ENCODE results near the gene NRXN3. TPM values are rescaled to one million over a fixed set of nuclear protein-coding genes. Genes with fewer than 3 reads are reported as not detected.

Gene NRXN3
- total RNA-seq, 1 donor from 2014 or later: 5.9 TPM

GRCh38 chr14:79051742-79052141 is 881.6 kb downstream of the NRXN3 start:
- Histone ChIP-seq H3K4me2 (no peak overlapping the region), H3K4me3 (no peak overlapping the region), H3K79me2 (ENCODE audit: low read depth) (no peaks in the 10 kb centered on the region), H3F3A (ENCODE audit: low read depth) (no peaks in the 10 kb centered on the region), H3K27me3 (no peaks in the 10 kb centered on the region), H3K27ac (no peak overlapping the region), H3K36me3 (no peaks in the 10 kb centered on the region), H3K9me3 (ENCODE audit: low read depth) (no peaks in the 10 kb centered on the region), H3K4me1 (peaks cover 5% of the 10 kb centered on the region), H4K20me1 (ENCODE audit: low read depth) (no peaks in the 10 kb centered on the region), H3K9ac (no peak overlapping the region), H2AFZ (replicated peaks) (no peak overlapping the region)
- no peak for DNase-seq (ENCODE audit: low spot score)
- H3K9me3 Mint-ChIP-seq: no peaks in the 10 kb centered on the region
- H3K4me3 Mint-ChIP-seq: no peak overlapping the region
- no peaks in the 10 kb centered on the region for H3K27me3 Mint-ChIP-seq (ENCODE audit: insufficient read depth, low read depth)
- H3K36me3 Mint-ChIP-seq: no peaks in the 10 kb centered on the region
- H3K4me1 Mint-ChIP-seq: no peaks in the 10 kb centered on the region
- TF ChIP-seq EZH2 (IDR thresholded peaks at IDR 0.05): no peak
- no peak for TF ChIP-seq CTCF (IDR thresholded peaks at IDR 0.05)
- TF ChIP-seq EZH2phosphoT487 (IDR thresholded peaks at IDR 0.05): no peak
- no peak overlapping the region for H3K27ac Mint-ChIP-seq

GRCh38 chr14:79056879-79057278 is 886.7 kb downstream of the NRXN3 start:
- H3K4me2 ChIP-seq: no peak overlapping the region

GRCh38 chr14:79057333-79057732 is 887.2 kb downstream of the NRXN3 start:
- no peaks in the 10 kb centered on the region for H3K36me3 ChIP-seq
- peaks cover 9% of the 10 kb centered on the region for H3K4me1 ChIP-seq
- H4K20me1 ChIP-seq (ENCODE audit: low read depth): no peaks in the 10 kb centered on the region
- TF ChIP-seq EZH2phosphoT487 (IDR thresholded peaks at IDR 0.05): no peak
- TF ChIP-seq EZH2 (IDR thresholded peaks at IDR 0.05): no peak
- no peak for TF ChIP-seq CTCF (IDR thresholded peaks at IDR 0.05)
- Mint-ChIP-seq H3K36me3 (no peaks in the 10 kb centered on the region), H3K27me3 (ENCODE audit: insufficient read depth, low read depth) (no peaks in the 10 kb centered on the region), H3K27ac (no peak overlapping the region), H3K9me3 (no peaks in the 10 kb centered on the region), H3K4me1 (peaks cover 6% of the 10 kb centered on the region), H3K4me3 (no peak overlapping the region)
- no peaks in the 10 kb centered on the region for H3K79me2 ChIP-seq (ENCODE audit: low read depth)
- no peak overlapping the region for H3K4me3 ChIP-seq
- no peak overlapping the region for H3K27ac ChIP-seq
- H3K4me2 ChIP-seq: no peak overlapping the region
- H2AFZ ChIP-seq (replicated peaks): no peak overlapping the region
- H3F3A ChIP-seq (ENCODE audit: low read depth): no peaks in the 10 kb centered on the region
- no peaks in the 10 kb centered on the region for H3K9me3 ChIP-seq (ENCODE audit: low read depth)
- no peak for DNase-seq (ENCODE audit: low spot score)
- H3K9ac ChIP-seq: no peak overlapping the region
- no peaks in the 10 kb centered on the region for H3K27me3 ChIP-seq

More at GRCh38 chr14:79056879-79057278, 886.7 kb downstream of the NRXN3 start:
- no peak overlapping the region for H3K4me3 Mint-ChIP-seq
- H3K9me3 Mint-ChIP-seq: no peaks in the 10 kb centered on the region
- H3K27me3 ChIP-seq: no peaks in the 10 kb centered on the region
- H3K36me3 Mint-ChIP-seq: no peaks in the 10 kb centered on the region
- peaks cover 8% of the 10 kb centered on the region for H3K4me1 ChIP-seq
- no peaks in the 10 kb centered on the region for H3K79me2 ChIP-seq (ENCODE audit: low read depth)
- no peaks in the 10 kb centered on the region for H4K20me1 ChIP-seq (ENCODE audit: low read depth)
- no peak for TF ChIP-seq CTCF (IDR thresholded peaks at IDR 0.05)
- TF ChIP-seq EZH2phosphoT487 (IDR thresholded peaks at IDR 0.05): no peak
- no peak for TF ChIP-seq EZH2 (IDR thresholded peaks at IDR 0.05)
- DNase-seq (ENCODE audit: low spot score): no peak
- H3K36me3 ChIP-seq: no peaks in the 10 kb centered on the region
- H3K27ac ChIP-seq: no peak overlapping the region
- H3F3A ChIP-seq (ENCODE audit: low read depth): no peaks in the 10 kb centered on the region
- no peak overlapping the region for H3K27ac Mint-ChIP-seq
- H3K4me3 ChIP-seq: no peak overlapping the region
- no peaks in the 10 kb centered on the region for H3K27me3 Mint-ChIP-seq (ENCODE audit: insufficient read depth, low read depth)
- H3K9me3 ChIP-seq (ENCODE audit: low read depth): no peaks in the 10 kb centered on the region
- no peak overlapping the region for H2AFZ ChIP-seq (replicated peaks)
- no peak overlapping the region for H3K9ac ChIP-seq
- H3K4me1 Mint-ChIP-seq: peaks cover 2% of the 10 kb centered on the region
